HCT116 (cell line): ENCODE results near the gene AMPD3. TPM values are rescaled to one million over a fixed set of nuclear protein-coding genes. Genes with fewer than 3 reads are reported as not detected.

ENCODE experiments used
- ATAC-seq: fragments of 200-7000 bp; cut with Tn5 transposase; 2 replicates; pipeline ENCODE4 v1.9.1; 2020; ENCODE audit warnings: mild to moderate bottlenecking, moderate library complexity
- BruUV-seq: library from RNA; stranded (reverse); fragments of 400-500 nt; replicated peaks from 2 replicates; lab custom pipeline; 2021; lab: Mats Ljungman, UMichigan
- CTCF ChIA-PET: fragments of 300-600 bp; sonication (Branson Sonifier 250); formaldehyde crosslinking; loops from one replicate; lab custom pipeline; 2021; ENCODE audit warnings: antibody characterized with exemption; lab: Charles Lee
- POLR2A ChIA-PET: fragments of 300-600, 350-600 bp; sonication (Branson Sonifier 250); formaldehyde crosslinking; loops from one replicate; lab custom pipeline; 2021; ENCODE audit warnings: antibody characterized with exemption; lab: Charles Lee
- RAD21 ChIA-PET, 2 experiments: fragments of 300-600 bp; sonication (Branson Sonifier 250); formaldehyde crosslinking; loops; one replicate each; lab custom pipeline; 2023; ENCODE audit warnings: low total read pairs in 2 of 2; ENCODE audit not compliant: uncharacterized antibody in 2 of 2, unreplicated experiment in 2 of 2, low non-redundant PET in 1 of 2; lab: Charles Lee
- DNase-seq: peaks from one replicate; pipeline ENCODE4 v3.0.0-alpha.2; 2010; ENCODE audit warnings: low read depth, low spot score
- H2AFZ ChIP-seq: fragments of 200-600 bp; shearing (Covaris generic), sonication (generic); 2 replicates; pipeline ENCODE4 v1.6.1; 2017; ENCODE audit warnings: low read depth, mixed run types, mixed read lengths, antibody characterized with exemption, low read length; ENCODE audit not compliant: poor library complexity, severe bottlenecking
- H3K27ac ChIP-seq: 2 replicates; pipeline ENCODE4 v1.5.1; 2012; ENCODE audit warnings: low read depth, low read length
- H3K27me3 ChIP-seq: fragments of 200-600 bp; sonication (generic); 2 replicates; pipeline ENCODE4 v1.6.1; 2016; ENCODE audit warnings: mixed run types, low read length, mixed read lengths; ENCODE audit not compliant: insufficient read depth
- H3K36me3 ChIP-seq, 2 experiments: fragments of 200-500 bp in 1 of 2; fragments of 200-600 bp in 1 of 2; sonication (Bioruptor generic) in 1 of 2; sonication (generic) in 1 of 2; 2 replicates each; pipeline versions ENCODE4 v1.5.1 to v1.6.1; 2014 to 2016; ENCODE audit warnings: low read length in 2 of 2, inconsistent platforms in 1 of 2, mixed read lengths in 1 of 2, mixed run types in 1 of 2; ENCODE audit not compliant: insufficient read depth in 2 of 2, control insufficient read depth in 1 of 2
- H3K4me1 ChIP-seq, 2 experiments: fragments of 200-600 bp in 1 of 2; sonication (generic) in 1 of 2; 2 replicates each; pipeline versions ENCODE4 v1.5.1 to v1.6.1; 2012 to 2017; ENCODE audit warnings: low read length in 2 of 2, inconsistent platforms in 1 of 2, mild to moderate bottlenecking in 1 of 2, mixed read lengths in 1 of 2, mixed run types in 1 of 2, moderate library complexity in 1 of 2; ENCODE audit not compliant: insufficient read depth in 2 of 2, control insufficient read depth in 1 of 2
- H3K4me2 ChIP-seq: fragments of 200-600 bp; sonication (generic); 2 replicates; pipeline ENCODE4 v1.6.1; 2017; ENCODE audit warnings: mixed run types, low read length, mixed read lengths
- H3K4me3 ChIP-seq, 2 experiments: fragments of 200-600 bp in 1 of 2; sonication (generic) in 1 of 2; replicated peaks in 1 of 2; 2 replicates each; pipeline ENCODE4 v1.5.1; 2011 to 2016; ENCODE audit warnings: low read length in 2 of 2, control low read depth in 1 of 2, low read depth in 1 of 2, mild to moderate bottlenecking in 1 of 2, mixed read lengths in 1 of 2, mixed run types in 1 of 2
- H3K79me2 ChIP-seq: fragments of 200-600 bp; sonication (generic); 2 replicates; pipeline ENCODE4 v1.6.1; 2017; ENCODE audit warnings: mild to moderate bottlenecking, mixed run types, low read length, moderate library complexity, mixed read lengths; ENCODE audit not compliant: insufficient read depth
- H3K9ac ChIP-seq: fragments of 200-600 bp; sonication (generic); 2 replicates; pipeline ENCODE4 v1.6.1; 2016; ENCODE audit warnings: low read length, mixed read lengths
- H3K9me2 ChIP-seq: fragments of 200-600 bp; sonication (generic), shearing (Covaris generic); 2 replicates; pipeline ENCODE4 v1.6.1; 2017; ENCODE audit warnings: mixed run types, mild to moderate bottlenecking, moderate library complexity; ENCODE audit not compliant: insufficient read depth
- H3K9me3 ChIP-seq, 2 experiments: fragments of 200-500 bp in 1 of 2; fragments of 200-600 bp in 1 of 2; sonication (Bioruptor generic) in 1 of 2; sonication (generic) in 1 of 2; 2 replicates each; pipeline ENCODE4 v1.6.1; 2014 to 2017; ENCODE audit warnings: low read length in 2 of 2, mixed read lengths in 2 of 2, inconsistent platforms in 1 of 2, low read depth in 1 of 2, mild to moderate bottlenecking in 1 of 2, mixed run types in 1 of 2, moderate library complexity in 1 of 2; ENCODE audit not compliant: control insufficient read depth in 1 of 2, insufficient read depth in 1 of 2
- H4K20me1 ChIP-seq: fragments of 200-600 bp; sonication (generic), shearing (Covaris generic); 2 replicates; pipeline ENCODE4 v1.6.1; 2017; ENCODE audit warnings: mixed run types, mild to moderate bottlenecking, moderate library complexity; ENCODE audit not compliant: insufficient read depth
- ATF3 ChIP-seq: IDR thresholded peaks from 2 replicates; pipeline ENCODE4 v1.6.1; 2012
- CBX3 ChIP-seq: IDR thresholded peaks from 2 replicates; pipeline ENCODE4 v1.6.1; 2012; ENCODE audit warnings: low read depth
- CEBPB ChIP-seq: IDR thresholded peaks from 2 replicates; pipeline ENCODE4 v1.6.1; 2012; ENCODE audit warnings: low read depth
- CTCF ChIP-seq, 3 experiments: fragments of 200-600 bp in 1 of 3; sonication (generic) in 1 of 3; IDR thresholded peaks in 2 of 3; conservative IDR thresholded peaks in 1 of 3; 2 replicates each; pipeline ENCODE4 v1.5.1; 2012 to 2017; ENCODE audit warnings: low read depth in 2 of 3, low read length in 2 of 3, antibody characterized with exemption in 1 of 3, borderline replicate concordance in 1 of 3, control low read depth in 1 of 3, mild to moderate bottlenecking in 1 of 3, mixed read lengths in 1 of 3, mixed run types in 1 of 3, moderate library complexity in 1 of 3; ENCODE audit not compliant: insufficient read depth in 1 of 3
- EZH2phosphoT487 ChIP-seq: fragments of 200-600 bp; IDR thresholded peaks from 2 replicates; pipeline ENCODE4 v1.6.1; 2018; ENCODE audit warnings: antibody characterized with exemption, borderline replicate concordance
- FOSL1 ChIP-seq: IDR thresholded peaks from 2 replicates; pipeline ENCODE4 v1.6.1; 2012; ENCODE audit warnings: low read depth
- JUND ChIP-seq: IDR thresholded peaks from 2 replicates; pipeline ENCODE4 v1.6.1; 2012
- POLR2A ChIP-seq: IDR thresholded peaks from 2 replicates; pipeline ENCODE4 v1.7.0; 2011; ENCODE audit warnings: borderline replicate concordance; ENCODE audit not compliant: insufficient read depth, insufficient read length; ENCODE audit errors: extremely low read depth
- POLR2AphosphoS5 ChIP-seq: IDR thresholded peaks from 2 replicates; pipeline ENCODE4 v1.6.1; 2011; ENCODE audit warnings: mild to moderate bottlenecking, low read depth, low read length, moderate library complexity
- RAD21 ChIP-seq: IDR thresholded peaks from 2 replicates; pipeline ENCODE4 v1.6.1; 2012; ENCODE audit warnings: low read depth, mild to moderate bottlenecking
- SIN3A ChIP-seq: IDR thresholded peaks from 2 replicates; pipeline ENCODE4 v1.6.1; 2012; ENCODE audit warnings: low read depth
- SP1 ChIP-seq: IDR thresholded peaks from 2 replicates; pipeline ENCODE4 v1.6.1; 2012; ENCODE audit warnings: low read depth
- SRF ChIP-seq: IDR thresholded peaks from 2 replicates; pipeline ENCODE4 v1.6.1; 2012; ENCODE audit warnings: low read depth
- YY1 ChIP-seq: IDR thresholded peaks from 2 replicates; pipeline ENCODE4 v1.6.1; 2011; ENCODE audit warnings: low read length, low read depth, moderate library complexity, mild to moderate bottlenecking; ENCODE audit not compliant: insufficient replicate concordance; ENCODE audit errors: extremely low read depth
- ZBTB33 ChIP-seq: IDR thresholded peaks from 2 replicates; pipeline ENCODE4 v1.6.1; 2011; ENCODE audit warnings: mild to moderate bottlenecking, low read length, moderate library complexity; ENCODE audit not compliant: insufficient replicate concordance; ENCODE audit errors: extremely low read depth
- ZNF274 ChIP-seq: fragments of 200-500 bp; sonication (Bioruptor generic); IDR thresholded peaks from 2 replicates; pipeline ENCODE4 v1.6.1; 2014; ENCODE audit warnings: mild to moderate bottlenecking, low read depth, low read length, inconsistent platforms
- intact Hi-C: fragments of 100-400 bp; cut with micrococcal nuclease; formaldehyde crosslinking; loops from 2 replicates; pipeline ENCODE4 v1.10.0; 2022
- total RNA-seq: library from RNA; stranded (reverse); gene quantifications from one replicate; pipeline ENCODE4 v1.2.1, GENCODE V29; 2021; ENCODE audit not compliant: unreplicated experiment

The AMPD3 gene
- total RNA-seq, 1 experiment from 2014 or later = 25.9 TPM

- Histone ChIP-seq H3K79me2 (no peaks in the 10 kb centered on the region), H3K27me3 (no peaks in the 10 kb centered on the region), H3K27ac (no peak overlapping the region), H3K9me2 (no peaks in the 10 kb centered on the region), H3K36me3 (no peaks in the 10 kb centered on the region), H3K4me3 (no peak overlapping the region), H4K20me1 (no peaks in the 10 kb centered on the region), H3K4me2 (no peak overlapping the region), H2AFZ (no peak overlapping the region), H3K4me1 (peaks cover 0 to 13% of the 10 kb centered on the region in 2 experiments; a peak in 1 of 4 replicates), H3K9me3 (no peaks in the 10 kb centered on the region), H3K9ac (no peak overlapping the region)
- ATAC-seq = no peak
- no peak for DNase-seq
- no peak for TF ChIP-seq POLR2A
- TF ChIP-seq JUND = no peak
- TF ChIP-seq SP1 = no peak
- no peak for TF ChIP-seq YY1
- no peak for TF ChIP-seq ZBTB33
- TF ChIP-seq CTCF (IDR thresholded peaks at IDR 0.05 in 2 of 3, conservative IDR thresholded peaks at IDR 0.05 in 1 of 3; ENCODE audit: borderline replicate concordance in 1 of 3, insufficient read depth in 1 of 3, low read depth in 2 of 3, low read length in 2 of 3) = no peak
- TF ChIP-seq RAD21 = no peak
- TF ChIP-seq ZNF274 = no peak
- no peak for TF ChIP-seq FOSL1
- no peak for TF ChIP-seq SIN3A
- TF ChIP-seq CBX3 = no peak
- no peak for TF ChIP-seq EZH2phosphoT487
- TF ChIP-seq ATF3 = no peak
- no peak for TF ChIP-seq CEBPB
- no peak for TF ChIP-seq SRF
- no peak for TF ChIP-seq POLR2AphosphoS5
- ChIA-PET CTCF (interaction anchor here (2.6 kb wide), 1 partner anchor 74 kb away, joined by 5 read pairs; no protein-coding TSS in a partner anchor), POLR2A (no interaction called here), RAD21 (no interaction called here)
- intact Hi-C loops = no loop called here
- BruUV-seq = no TSS peak
Observed at GRCh38 chr11:10441091-10441490, 14.0 kb upstream of the AMPD3 start.
